Small intestine (tissue), 7 donors: Measurements from ENCODE around the gene TINCR. TPM values are rescaled to one million over a fixed set of nuclear protein-coding genes. Genes with fewer than 3 reads are reported as not detected.
A peak's percentile ranks its signal among the peaks of the same experiment; 100 is the strongest.

ENCODE experiments used
- DNase-seq, 2 donors: peaks; one replicate each; pipeline versions ENCODE4 v3.0.0 to v3.0.0-alpha.2; 2013
- FAIRE-seq: peaks from 2 replicates; lab custom pipeline; 2012; peaks lifted over from hg19 to GRCh38; lab: Jason Lieb, UNC
- H3K27ac ChIP-seq, 3 donors: one replicate each; pipeline ENCODE4 v1.5.1; 2013; ENCODE audit warnings: low read length in 2 of 3, mild to moderate bottlenecking in 2 of 3, control low read depth in 1 of 3, inconsistent platforms in 1 of 3, low read depth in 1 of 3, moderate library complexity in 1 of 3
- H3K27me3 ChIP-seq, 3 donors: one replicate each; pipeline ENCODE4 v1.6.1; 2013; ENCODE audit warnings: low read length in 3 of 3, inconsistent platforms in 1 of 3; ENCODE audit not compliant: control insufficient read depth in 3 of 3, insufficient read depth in 3 of 3
- H3K36me3 ChIP-seq, 3 donors: one replicate each; pipeline ENCODE4 v1.6.1; 2013; ENCODE audit warnings: low read length in 3 of 3, inconsistent platforms in 1 of 3, low read depth in 1 of 3, mild to moderate bottlenecking in 1 of 3, moderate library complexity in 1 of 3; ENCODE audit not compliant: control insufficient read depth in 3 of 3, insufficient read depth in 2 of 3
- H3K4me1 ChIP-seq, 3 donors: one replicate each; pipeline ENCODE4 v1.6.1; 2013; ENCODE audit warnings: low read length in 2 of 3, inconsistent platforms in 1 of 3, low read depth in 1 of 3, mild to moderate bottlenecking in 1 of 3, moderate library complexity in 1 of 3; ENCODE audit not compliant: control insufficient read depth in 3 of 3, insufficient read depth in 2 of 3
- H3K4me3 ChIP-seq, 3 donors: one replicate each; pipeline ENCODE4 v1.5.1; 2013; ENCODE audit warnings: low read length in 3 of 3, control low read depth in 1 of 3, inconsistent platforms in 1 of 3, low read depth in 1 of 3, mild to moderate bottlenecking in 1 of 3, moderate library complexity in 1 of 3
- H3K9me3 ChIP-seq, 2 donors: one replicate each; pipeline ENCODE4 v1.6.1; 2013; ENCODE audit warnings: low read depth in 1 of 2, low read length in 1 of 2; ENCODE audit not compliant: control insufficient read depth in 2 of 2, insufficient read depth in 1 of 2
- WGBS, 3 donors: extraction: QIAGEN DNeasy Blood & Tissue Kit; methylation state at CpG; one replicate each; pipeline ENCODE4 v1.1.7; 2013; 5-methylcytosine and 5-hydroxymethylcytosine counted together
- polyA plus RNA-seq, 4 donors: library from polyadenylated mRNA; stranded (reverse) in 3 of 4; unstranded in 1 of 4; fragments of 200-250 nt in 3 of 4; fragments of 120-200 nt in 1 of 4; gene quantifications; one replicate each; pipeline versions ENCODE4 v1.2.1 to v1.2.3, GENCODE V29; 2013
- donor health status: healthy with polysubstance abuse.
- donor health status: control.
- donor health status: control.
- donor health status: Bipolar disorder and iron deficiency.
- donor health status: healthy.

Gene TINCR
- polyA plus RNA-seq, 4 donors = 0.69 to 1.3 (median 0.75) TPM

DNA sequence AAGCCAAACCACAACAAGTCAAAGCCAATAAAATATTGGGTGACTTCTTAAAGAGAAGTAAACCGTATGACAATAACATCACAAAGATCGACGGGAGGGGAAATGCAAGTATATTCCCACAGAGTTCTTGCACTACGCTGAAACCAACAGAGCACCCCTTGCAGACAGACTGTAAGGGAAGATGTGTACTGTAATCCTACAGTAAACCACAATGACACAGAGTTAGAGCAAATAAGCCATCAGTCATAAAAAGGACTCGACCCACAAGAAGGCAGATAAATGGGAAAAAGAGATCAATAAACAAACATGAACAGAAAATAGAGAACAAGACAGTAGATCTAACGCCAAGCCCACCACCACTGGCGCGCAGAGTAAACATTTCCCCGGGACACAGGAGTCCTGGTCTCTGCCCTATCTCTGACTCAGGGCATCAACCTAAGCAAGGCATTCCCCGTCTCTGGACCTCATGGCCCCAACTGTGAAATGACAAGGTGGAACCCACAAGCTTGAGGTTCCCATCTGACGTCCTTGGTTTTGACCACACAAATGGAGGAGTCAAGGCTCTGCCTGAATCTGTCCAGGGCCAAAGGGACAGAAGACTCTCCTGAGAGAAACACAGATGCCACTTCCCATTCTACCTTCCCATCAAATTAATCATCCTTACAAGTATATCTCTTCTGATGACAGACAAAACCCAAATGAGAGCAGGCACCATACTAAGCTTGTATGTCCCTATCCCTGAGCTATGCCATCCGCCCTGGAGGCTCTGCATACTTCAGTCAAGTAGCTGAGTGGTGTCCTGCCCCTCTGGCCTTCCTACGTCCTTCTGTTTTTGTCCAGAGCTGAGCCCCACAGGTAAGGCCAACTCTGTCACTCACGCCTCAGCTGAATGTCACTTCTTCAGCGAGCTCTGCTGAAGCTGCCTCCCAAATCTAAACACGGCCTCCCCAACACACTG is 39.8 kb upstream of the TINCR start:
- WGBS, 3 donors = 92 to 95% (median 93%) methylated on average over 16 of the region's 16 CpGs
- FAIRE-seq (no peak), DNase-seq (no peak)
- H3K27me3 ChIP-seq = no peaks in the 10 kb centered on the region
- H3K4me3 ChIP-seq = no peak overlapping the region
- H3K27ac ChIP-seq = no peak overlapping the region
- no peaks in the 10 kb centered on the region for H3K4me1 ChIP-seq
- H3K36me3 ChIP-seq = peaks cover 29 to 64% (median 38%) of the 10 kb centered on the region in 3 donors
- no peaks in the 10 kb centered on the region for H3K9me3 ChIP-seq

DNA sequence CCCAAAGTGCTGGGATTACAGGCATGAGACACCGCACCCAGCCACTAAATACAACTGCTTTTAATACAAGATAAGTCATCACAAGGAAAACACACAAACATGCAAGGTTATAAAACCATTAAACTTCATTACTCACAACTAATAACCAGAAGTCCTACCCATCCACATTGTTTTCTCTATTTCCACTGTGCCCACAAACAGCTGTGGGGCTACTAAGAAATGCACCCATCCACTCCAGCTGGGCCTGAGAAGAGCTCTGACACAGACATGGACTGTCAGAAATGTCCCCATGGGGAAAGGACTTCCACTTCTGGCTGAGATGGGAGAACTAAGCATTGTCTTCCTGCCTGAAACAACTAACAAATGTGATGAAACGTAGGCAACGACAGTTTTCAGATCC is 37.6 kb upstream of the TINCR start:
- H3K9me3 ChIP-seq = no peaks in the 10 kb centered on the region
- 54 to 73% (median 60%) methylated on average over 3 of the region's 3 CpGs for whole genome bisulfite sequencing, 3 donors
- no peak overlapping the region for H3K27ac ChIP-seq
- peaks cover 34 to 77% (median 48%) of the 10 kb centered on the region in 3 donors for H3K36me3 ChIP-seq
- no peaks in the 10 kb centered on the region for H3K4me1 ChIP-seq
- H3K4me3 ChIP-seq = no peak overlapping the region
- DNase-seq (peak in 1 of 2 donors; percentile 22), FAIRE-seq (no peak)
- H3K27me3 ChIP-seq = no peaks in the 10 kb centered on the region

DNA sequence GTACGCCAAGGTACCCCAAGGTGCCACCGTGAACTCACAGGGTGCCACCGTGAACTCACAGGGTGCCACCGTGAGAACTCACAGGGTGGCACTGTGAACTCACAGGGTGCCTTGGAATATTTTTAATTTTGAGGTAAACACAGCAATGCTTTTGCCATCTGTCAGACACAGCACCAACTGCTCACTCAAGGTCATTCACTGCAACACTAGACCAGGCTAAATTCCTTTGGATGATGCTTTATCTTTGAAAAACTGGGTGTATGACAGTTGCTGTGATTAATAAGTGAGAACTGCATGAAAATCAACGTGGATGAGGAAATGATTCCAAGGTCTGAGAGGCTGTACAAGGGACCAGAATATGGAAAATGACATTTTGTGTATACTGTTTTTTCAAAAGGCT is 35.9 kb upstream of the TINCR start:
- no peaks in the 10 kb centered on the region for H3K4me1 ChIP-seq
- FAIRE-seq (no peak), DNase-seq (no peak)
- no peaks in the 10 kb centered on the region for H3K9me3 ChIP-seq
- WGBS, 3 donors = 80 to 87% (median 82%) methylated on average over 5 of the region's 5 CpGs
- H3K36me3 ChIP-seq = peaks cover 43 to 79% (median 50%) of the 10 kb centered on the region in 3 donors
- H3K27me3 ChIP-seq = no peaks in the 10 kb centered on the region
- no peak overlapping the region for H3K27ac ChIP-seq
- no peak overlapping the region for H3K4me3 ChIP-seq

DNA sequence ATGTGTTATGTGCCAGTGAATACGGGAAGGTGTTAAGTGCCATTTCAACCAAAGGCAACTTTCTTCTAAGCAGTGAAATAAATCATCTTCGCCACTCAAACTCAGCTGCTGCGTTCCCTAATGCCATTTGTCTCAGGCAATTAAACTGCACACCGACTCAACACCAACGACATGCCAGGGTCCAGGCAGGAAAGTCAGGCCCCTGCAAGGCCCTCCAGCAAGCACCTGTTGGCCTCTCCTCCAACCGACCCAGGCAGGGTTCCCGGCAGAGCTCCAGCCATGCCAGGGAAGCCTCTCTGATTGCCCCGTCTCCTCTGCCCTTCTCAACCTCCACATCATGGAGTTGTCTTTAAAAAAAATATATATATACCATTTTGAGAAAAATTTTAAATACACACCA is 33.0 kb upstream of the TINCR start:
- DNase-seq = no peak
- WGBS, 3 donors = 88 to 92% (median 91%) methylated on average over 8 of the region's 8 CpGs
- no peak overlapping the region for H3K27ac ChIP-seq
- H3K4me1 ChIP-seq = no peaks in the 10 kb centered on the region
- H3K36me3 ChIP-seq = peaks cover 46 to 82% (median 48%) of the 10 kb centered on the region in 3 donors
- H3K27me3 ChIP-seq = no peaks in the 10 kb centered on the region
- FAIRE-seq = no peak
- H3K9me3 ChIP-seq = no peaks in the 10 kb centered on the region
- H3K4me3 ChIP-seq = no peak overlapping the region

DNA sequence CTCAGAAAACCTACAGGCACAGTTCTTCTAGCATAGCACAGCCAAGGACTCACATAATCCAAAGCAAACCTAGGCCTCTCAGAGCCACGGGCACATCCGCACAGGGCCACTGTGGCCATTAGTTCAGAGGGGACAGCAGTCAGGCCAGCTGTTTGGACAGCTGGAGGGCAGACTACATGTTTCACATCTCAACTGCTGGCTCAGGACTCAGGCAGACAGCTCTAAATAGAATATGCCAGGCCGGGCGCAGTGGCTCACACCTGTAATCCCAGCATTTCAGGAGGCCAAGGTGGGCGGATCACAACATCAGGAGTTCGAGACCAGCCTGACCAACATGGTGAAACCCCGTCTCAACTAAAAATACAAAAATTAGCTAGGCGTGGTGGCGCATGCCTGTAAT is 28.0 kb upstream of the TINCR start:
- H3K27ac ChIP-seq = no peak overlapping the region
- H3K27me3 ChIP-seq = no peaks in the 10 kb centered on the region
- DNase-seq (no peak), FAIRE-seq (no peak)
- H3K4me3 ChIP-seq = no peak overlapping the region
- H3K36me3 ChIP-seq = peaks cover 46 to 93% (median 58%) of the 10 kb centered on the region in 3 donors
- 92 to 99% (median 94%) methylated on average over 9 of the region's 9 CpGs for WGBS, 3 donors
- H3K9me3 ChIP-seq = no peaks in the 10 kb centered on the region
- H3K4me1 ChIP-seq = peaks cover 0 to 12% (median 0%) of the 10 kb centered on the region in 3 donors

DNA sequence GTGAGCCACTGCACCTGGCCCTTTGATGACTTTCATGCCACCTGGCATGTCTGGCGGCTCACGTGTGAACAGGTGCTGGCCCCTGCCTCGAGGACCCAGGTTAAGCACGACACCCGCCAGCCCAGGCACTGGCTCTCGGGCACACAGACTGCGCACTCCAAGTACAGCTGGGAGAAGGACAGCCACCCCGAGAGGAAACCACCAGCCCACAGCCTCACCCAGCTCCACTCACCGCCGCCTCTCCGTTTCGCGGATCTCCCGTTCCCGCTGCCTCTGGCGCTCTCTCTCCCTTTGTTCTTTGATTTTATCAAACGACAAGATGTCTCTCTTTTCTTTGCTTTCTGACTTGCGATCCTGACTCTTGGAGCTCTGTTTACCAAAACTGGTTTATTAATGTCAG is 27.4 kb upstream of the TINCR start:
- DNase-seq = no peak
- Histone ChIP-seq H3K9me3 (no peaks in the 10 kb centered on the region), H3K27me3 (no peaks in the 10 kb centered on the region), H3K27ac (peak overlapping the region in 2 of 3 donors; percentile 15 to 62), H3K4me1 (peaks cover 0 to 12% (median 0%) of the 10 kb centered on the region in 3 donors), H3K4me3 (no peak overlapping the region), H3K36me3 (peaks cover 40 to 93% (median 64%) of the 10 kb centered on the region in 3 donors)
- WGBS, 3 donors = 79 to 88% (median 82%) methylated on average over 18 of the region's 18 CpGs
- no peak for FAIRE-seq

DNA sequence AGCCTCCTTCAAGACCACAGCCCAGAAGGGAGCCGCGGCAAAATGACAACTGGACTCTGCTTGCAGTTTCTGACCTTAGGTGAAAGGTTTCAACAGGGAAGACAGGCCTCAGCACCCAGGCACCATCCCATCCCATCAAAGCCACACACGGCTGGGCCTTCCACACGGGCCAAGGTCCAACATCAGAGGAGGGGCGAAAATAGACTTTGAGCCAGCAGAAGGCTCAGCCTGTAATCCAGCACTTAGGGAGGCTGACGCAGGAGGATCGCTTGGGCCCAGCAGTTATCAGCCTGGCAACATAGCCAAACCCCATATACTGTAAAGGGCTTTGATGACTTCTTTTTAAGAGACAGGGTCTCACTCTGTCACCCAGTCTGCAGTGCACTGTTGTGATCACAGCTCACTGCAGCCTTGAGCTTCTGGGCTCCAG is 26.8 kb upstream of the TINCR start:
- Histone ChIP-seq H3K4me1 (peaks cover 0 to 12% (median 0%) of the 10 kb centered on the region in 3 donors), H3K9me3 (no peaks in the 10 kb centered on the region), H3K36me3 (peaks cover 38 to 94% (median 61%) of the 10 kb centered on the region in 3 donors), H3K4me3 (no peak overlapping the region), H3K27ac (peak overlapping the region in 2 of 3 donors; percentile 29 to 62), H3K27me3 (no peaks in the 10 kb centered on the region)
- FAIRE-seq (no peak), DNase-seq (peak; percentile 92 to 95)
- 19 to 68% (median 42%) methylated on average over 7 of the region's 7 CpGs for WGBS, 3 donors

DNA sequence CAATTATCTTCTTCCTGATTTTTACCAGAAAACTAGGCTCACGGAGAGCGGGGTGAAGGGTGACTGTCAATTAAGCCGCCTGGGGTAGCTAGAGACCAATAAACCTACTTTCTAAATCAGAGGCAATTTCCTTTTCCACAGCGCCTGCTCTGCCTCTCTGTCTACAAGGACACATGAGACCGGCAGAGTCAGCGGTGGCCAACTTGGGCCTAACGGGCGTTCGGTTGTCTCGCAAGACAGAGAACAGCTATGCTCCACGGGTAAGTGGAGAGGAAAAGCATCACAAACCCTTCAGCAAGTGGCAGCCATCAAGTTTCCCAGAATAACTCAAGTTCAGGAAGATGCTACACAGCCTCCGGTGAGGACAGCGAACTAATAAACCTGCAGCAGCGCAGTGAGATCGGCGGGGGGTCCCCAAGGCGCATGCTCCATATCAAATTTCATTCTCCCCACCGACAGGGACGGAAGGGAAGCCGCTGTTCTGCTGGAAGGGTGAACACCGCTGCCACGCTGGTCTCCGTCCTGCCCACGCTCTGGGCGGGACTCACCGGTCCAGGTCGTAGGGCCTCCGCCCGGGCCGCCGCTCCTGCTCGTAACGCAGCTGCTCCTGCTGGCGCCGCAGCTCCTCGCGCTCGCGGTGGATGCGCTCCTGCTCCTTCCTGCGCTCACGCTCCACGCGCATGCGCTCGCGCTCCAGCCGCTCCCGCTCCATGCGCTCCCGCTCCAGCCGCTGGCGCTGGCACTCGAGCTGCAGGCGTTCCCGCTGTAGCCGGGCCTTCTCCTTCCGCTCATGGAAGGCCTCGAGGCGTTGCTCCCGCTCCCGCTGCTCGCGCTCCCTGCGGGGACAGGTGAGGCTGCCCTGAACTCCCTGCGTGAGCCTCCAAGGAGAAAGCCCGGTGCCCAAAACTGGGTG is 25.8 kb upstream of the TINCR start:
- Histone ChIP-seq H3K4me1 (peaks cover 0 to 12% (median 0%) of the 10 kb centered on the region in 3 donors), H3K27me3 (no peaks in the 10 kb centered on the region), H3K4me3 (no peak overlapping the region), H3K36me3 (peaks cover 37 to 96% (median 60%) of the 10 kb centered on the region in 3 donors), H3K27ac (peak overlapping the region in 2 of 3 donors; percentile 29 to 61), H3K9me3 (no peaks in the 10 kb centered on the region)
- FAIRE-seq (no peak), DNase-seq (no peak)
- 95 to 96% (median 95%) methylated on average over 64 to 67 of the region's 67 CpGs for WGBS, 3 donors
